ENCODE data around the gene RNU2-63P. TPM values are rescaled to one million over a fixed set of nuclear protein-coding genes. Genes with fewer than 3 reads are reported as not detected.
A peak's percentile ranks its signal among the peaks of the same experiment; 100 is the strongest.

Gene RNU2-63P
- total and polyA plus RNA-seq, 2 of the 8 experiments (the other 6 are each of a cell fraction or from before 2014, with no cell fraction given): 6.6 TPM; not detected in 1

DNA sequence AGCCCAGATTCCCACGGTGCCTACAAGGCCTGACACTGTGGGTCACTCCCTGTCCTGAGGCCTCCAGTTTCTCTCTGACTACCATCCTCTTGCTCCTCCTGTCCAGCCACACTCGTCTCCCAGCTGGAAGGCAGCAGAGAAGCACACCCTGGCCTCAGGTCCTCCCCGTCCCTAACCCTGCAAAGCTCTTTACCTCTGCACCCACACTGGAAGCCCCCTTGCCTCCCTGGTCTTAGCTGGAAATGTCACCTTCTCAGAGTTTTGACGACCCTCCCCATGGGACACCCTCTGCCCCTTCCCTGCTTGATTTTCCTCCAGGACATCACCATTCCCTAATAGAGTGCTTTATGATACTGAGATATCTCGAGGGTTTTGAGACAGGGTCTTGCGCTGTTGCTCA is 10.6 kb downstream of the RNU2-63P start:
- ChIA-PET CTCF (ENCODE audit: partially characterized antibody) (interaction anchor here (0.6 to 0.9 kb wide), 2 partner anchors 16 to 729 kb away, joined by 3 read pairs; no protein-coding TSS in a partner anchor), POLR2A (ENCODE audit: partially characterized antibody) (interaction anchor here (0.7 to 6.4 kb wide), 2 partner anchors 9 to 11 kb away, joined by 3 to 60 read pairs; partner anchors contain the start of gene RNU2-63P)
- H3K56ac ChIP-seq (replicated peaks; ENCODE audit: insufficient read length, low read depth, low read length): no peak overlapping the region
- peak overlapping the region; percentile 72; the same call in 1 of the 2 replicates for H2BK15ac ChIP-seq (ENCODE audit: low read length)
- H4K8ac ChIP-seq (ENCODE audit: extremely low read depth, insufficient read depth, low read length): no peak overlapping the region
- H3K18ac ChIP-seq (ENCODE audit: extremely low read depth, low read length): no peak overlapping the region; the same call in 1 of the 2 replicates
- no peak overlapping the region for H2BK120ac ChIP-seq (replicated peaks; ENCODE audit: low read depth, low read length)
- no peak overlapping the region for H2BK12ac ChIP-seq (ENCODE audit: low read depth, low read length)
- no peak overlapping the region for H3K4me3 ChIP-seq (ENCODE audit: extremely low read depth in 1 of 4, insufficient read depth in 2 of 4, low read depth in 3 of 4, low read length in 4 of 4)
- H4K5ac ChIP-seq (ENCODE audit: insufficient read length, low read depth, low read length): no peak overlapping the region
- peaks cover 4 to 10% (median 6%) of the 10 kb centered on the region in 4 experiments; a peak in 6 of 7 replicates for H3K4me1 ChIP-seq (replicated peaks in 1 of 4; ENCODE audit: control insufficient read depth in 3 of 4, insufficient read depth in 4 of 4, low read length in 3 of 4)
- no peak overlapping the region for H3K9ac ChIP-seq (replicated peaks in 1 of 4; ENCODE audit: extremely low read depth in 1 of 4, low read depth in 3 of 4, low read length in 3 of 4)
- FAIRE-seq (no peak), DNase-seq (ENCODE audit: low read depth in 1 of 2, low spot score in 2 of 2) (no peak)
- no peak overlapping the region for H3K4ac ChIP-seq (replicated peaks; ENCODE audit: insufficient read length, low read depth, low read length)
- no peak overlapping the region for H3K27ac ChIP-seq (ENCODE audit: low read depth, low read length)
- 0 out of 2 replicates have a peak overlapping the region, but pooled peaks have one; percentile 82 for H2AK5ac ChIP-seq (ENCODE audit: low read depth, low read length)
- H3K79me1 ChIP-seq (ENCODE audit: low read depth, low read length): no peaks in the 10 kb centered on the region
- peaks cover 2% of the 10 kb centered on the region; the same call in 1 of the 2 replicates for H3K23me2 ChIP-seq (ENCODE audit: low read depth, low read length)
- H2AFZ ChIP-seq (ENCODE audit: low read length): no peak overlapping the region
- H3K14ac ChIP-seq (ENCODE audit: insufficient read length): no peak overlapping the region
- WGBS, 2 experiments (ENCODE audit: extremely low coverage in 1 of 2, insufficient coverage in 1 of 2, insufficient read length in 1 of 2, insufficient replicate concordance in 2 of 2, low coverage in 1 of 2, low lambda C conversion rate in 2 of 2, missing lambda C conversion rate in 1 of 2): 92% methylated on average over 6 of the region's 6 CpGs; no CpG with 5 or more reads in 1 of the 2 experiments
- no peak overlapping the region for H4K91ac ChIP-seq (replicated peaks; ENCODE audit: insufficient read length, low read length)
- H3K79me2 ChIP-seq (ENCODE audit: control insufficient read depth in 1 of 2, insufficient read depth in 2 of 2, low read length in 2 of 2): no peaks in the 10 kb centered on the region
- 0 out of 2 replicates have a peak overlapping the region, but pooled peaks have one; percentile 72 for H2BK20ac ChIP-seq (ENCODE audit: low read length)
- TF ChIP-seq ASH2L (IDR thresholded peaks at IDR 0.05; ENCODE audit: low read length) (no peak), SIRT6 (IDR thresholded peaks at IDR 0.05; ENCODE audit: low read length) (no peak)
- H3K4me2 ChIP-seq (ENCODE audit: insufficient read depth in 1 of 2, low read depth in 2 of 2, low read length in 2 of 2): no peak overlapping the region
- no peaks in the 10 kb centered on the region for H3K27me3 ChIP-seq (replicated peaks in 1 of 4; ENCODE audit: control insufficient read depth in 3 of 4, extremely low read depth in 1 of 4, insufficient read depth in 3 of 4, low read length in 3 of 4)
- H3K23ac ChIP-seq (ENCODE audit: insufficient read length): no peak overlapping the region
- no peaks in the 10 kb centered on the region for H4K20me1 ChIP-seq (replicated peaks in 1 of 2; ENCODE audit: control insufficient read depth in 1 of 2, insufficient read depth in 2 of 2, low read length in 2 of 2)
- no peaks in the 10 kb centered on the region for H3K9me3 ChIP-seq (ENCODE audit: insufficient read depth in 2 of 2, low read depth in 1 of 2, low read length in 1 of 2)
- no peaks in the 10 kb centered on the region for H3K36me3 ChIP-seq (ENCODE audit: control insufficient read depth in 2 of 4, insufficient read depth in 4 of 4, low read length in 3 of 4)
- no peak overlapping the region for H2BK5ac ChIP-seq (ENCODE audit: low read depth, low read length)

Measured in H1 (cell line).